K562 (cell line): ENCODE results near the gene TMEM138. TPM values are rescaled to one million over a fixed set of nuclear protein-coding genes. Genes with fewer than 3 reads are reported as not detected.

Experiments used
- BRD4 ChIP-seq: fragments of 200-600 bp; sonication (generic); IDR thresholded peaks from 2 replicates; pipeline ENCODE4 v1.6.1; 2017; ENCODE audit warnings: inconsistent platforms
- CBFA2T2 ChIP-seq: fragments of 450-650 bp; conservative IDR thresholded peaks from 2 replicates; pipeline ENCODE4 v1.6.1; 2017; ENCODE audit warnings: mild to moderate bottlenecking
- CXXC5 ChIP-seq: fragments of 250-450 bp; sonication (Bioruptor Pico); IDR thresholded peaks from 2 replicates; pipeline ENCODE4 v1.8.0; 2022; ENCODE audit warnings: inconsistent platforms, mild to moderate bottlenecking, moderate library complexity
- ELF2 ChIP-seq: fragments of 250-450 bp; sonication (Bioruptor Pico); IDR thresholded peaks from 2 replicates; pipeline ENCODE4 v1.5.0; 2021; ENCODE audit warnings: mild to moderate bottlenecking
- FOXK2 ChIP-seq, 2 experiments: fragments of 450-650 bp; IDR thresholded peaks in 1 of 2; conservative IDR thresholded peaks in 1 of 2; 2 replicates each; pipeline ENCODE4 v1.6.1; 2016; ENCODE audit warnings: low read depth in 2 of 2, mild to moderate bottlenecking in 1 of 2
- GABPB1 ChIP-seq: sonication (generic); formaldehyde crosslinking; IDR thresholded peaks from 2 replicates; pipeline ENCODE4 v1.8.0; 2022; ENCODE audit warnings: mild to moderate bottlenecking, missing genetic modification reagents
- GATAD2A ChIP-seq: fragments of 450-650 bp; IDR thresholded peaks from 2 replicates; pipeline ENCODE4 v1.6.1; 2017
- HDGF ChIP-seq: fragments of 450-650 bp; IDR thresholded peaks from 2 replicates; pipeline ENCODE4 v1.6.1; 2016
- L3MBTL2 ChIP-seq: fragments of 450-650 bp; IDR thresholded peaks from 2 replicates; pipeline ENCODE4 v1.6.1; 2016; ENCODE audit warnings: mild to moderate bottlenecking, moderate library complexity
- LEF1 ChIP-seq: fragments of 450-650 bp; IDR thresholded peaks from 2 replicates; pipeline ENCODE4 v1.6.1; 2016; ENCODE audit warnings: mild to moderate bottlenecking
- PML ChIP-seq: IDR thresholded peaks from 2 replicates; pipeline ENCODE4 v1.6.1; 2012; ENCODE audit warnings: low read length, inconsistent platforms
- POLR2AphosphoS2 ChIP-seq: IDR thresholded peaks from 2 replicates; pipeline ENCODE4 v1.6.1; 2012; ENCODE audit warnings: low read length, improper control_type of control experiment
- POLR2G ChIP-seq: fragments of 200-400 bp; formaldehyde crosslinking; IDR thresholded peaks from 2 replicates; pipeline ENCODE4 v1.6.1; 2017; ENCODE audit warnings: low read depth, mild to moderate bottlenecking, antibody characterized with exemption, low read length, moderate library complexity
- RAD21 ChIP-seq, 2 experiments: fragments of 250-450 bp in 1 of 2; fragments of 450-650 bp in 1 of 2; sonication (Bioruptor Pico) in 1 of 2; formaldehyde crosslinking in 1 of 2; IDR thresholded peaks in 1 of 2; conservative IDR thresholded peaks in 1 of 2; 2 replicates each; pipeline versions ENCODE4 v1.4.0 to v1.8.0; 2020 to 2022; ENCODE audit warnings: mild to moderate bottlenecking in 2 of 2, moderate library complexity in 1 of 2
- TAF9B ChIP-seq: fragments of 450-650 bp; IDR thresholded peaks from 2 replicates; pipeline ENCODE4 v1.6.1; 2018; ENCODE audit warnings: mild to moderate bottlenecking; ENCODE audit not compliant: partially characterized antibody
- TCF3 ChIP-seq: sonication (generic); formaldehyde crosslinking; IDR thresholded peaks from 2 replicates; pipeline ENCODE4 v1.4.0; 2020; ENCODE audit warnings: mild to moderate bottlenecking, missing genetic modification reagents
- XRCC5 ChIP-seq: fragments of 200-400 bp; formaldehyde crosslinking; IDR thresholded peaks from 2 replicates; pipeline ENCODE4 v1.6.1; 2017; ENCODE audit warnings: low read depth, mild to moderate bottlenecking, low read length
- ZBED1 ChIP-seq: IDR thresholded peaks from 2 replicates; pipeline ENCODE4 v1.6.1; 2014
- ZFP36 ChIP-seq: fragments of 150-350 bp; IDR thresholded peaks from 2 replicates; pipeline ENCODE4 v1.6.1; 2018; ENCODE audit warnings: low read length, low read depth; ENCODE audit not compliant: partially characterized antibody
- ZNF121 ChIP-seq: sonication (generic); formaldehyde crosslinking; conservative IDR thresholded peaks from 2 replicates; pipeline ENCODE4 v1.8.0; 2022; ENCODE audit warnings: missing genetic modification reagents
- ZNF644 ChIP-seq: fragments of 200-800 bp; sonication (Bioruptor generic); IDR thresholded peaks from 2 replicates; pipeline ENCODE4 v1.6.1; 2016; ENCODE audit warnings: low read depth, missing genetic modification characterization, missing compliant biosample characterization
- polyA plus RNA-seq, 8 experiments: library from polyadenylated mRNA; depleted of rRNA in 4 of 8; stranded (reverse) in 5 of 8; unstranded in 3 of 8; fragments of >200 nt; fragmentation: Nextera tagmentation in 2 of 8; fragmentation: Illumina TruSeq in 1 of 8; extraction: Ambion mirVana in 2 of 8; extraction: Trizol in 1 of 8; gene quantifications; 2 replicates each; pipeline versions ENCODE4 v1.2.1 to v1.2.3, GENCODE V29; 2011 to 2014; ENCODE audit warnings: inconsistent platforms in 1 of 8, missing spikeins in 1 of 8
- total RNA-seq, 7 experiments: library from RNA; depleted of rRNA in 6 of 7; stranded (reverse); fragments of >200 nt in 6 of 7; fragmentation: Illumina TruSeq in 2 of 7; extraction: Trizol in 2 of 7; gene quantifications; 2 replicates each; pipeline versions ENCODE4 v1.2.1 to v1.2.3, GENCODE V29; 2011 to 2021; ENCODE audit warnings: low replicate concordance in 1 of 7
- TF ChIP-seq, protein P1 (sequence below), 2 experiments: fragments of 450-650 bp in 1 of 2; IDR thresholded peaks; 2 replicates each; pipeline ENCODE4 v1.6.1; 2011 to 2017; ENCODE audit warnings: low read depth in 2 of 2, antibody characterized with exemption in 1 of 2, borderline replicate concordance in 1 of 2, low read length in 1 of 2, mild to moderate bottlenecking in 1 of 2, mixed read lengths in 1 of 2; ENCODE audit not compliant: control insufficient read depth in 1 of 2
- TF ChIP-seq, protein P2 (sequence below): fragments of 450-650 bp; conservative IDR thresholded peaks from 2 replicates; pipeline ENCODE4 v1.6.1; 2016; ENCODE audit warnings: missing genetic modification characterization, low read depth, mild to moderate bottlenecking, missing compliant biosample characterization, moderate library complexity
- TF ChIP-seq, protein P3 (sequence below): fragments of 450-650 bp; IDR thresholded peaks from 2 replicates; pipeline ENCODE4 v1.6.1; 2016; ENCODE audit warnings: antibody characterized with exemption

Gene TMEM138
- total and polyA plus RNA-seq, 9 of the 15 experiments (the other 6 are each of a cell fraction or from before 2014, with no cell fraction given), result 23.2 to 168 (median 63.1) TPM

DNA sequence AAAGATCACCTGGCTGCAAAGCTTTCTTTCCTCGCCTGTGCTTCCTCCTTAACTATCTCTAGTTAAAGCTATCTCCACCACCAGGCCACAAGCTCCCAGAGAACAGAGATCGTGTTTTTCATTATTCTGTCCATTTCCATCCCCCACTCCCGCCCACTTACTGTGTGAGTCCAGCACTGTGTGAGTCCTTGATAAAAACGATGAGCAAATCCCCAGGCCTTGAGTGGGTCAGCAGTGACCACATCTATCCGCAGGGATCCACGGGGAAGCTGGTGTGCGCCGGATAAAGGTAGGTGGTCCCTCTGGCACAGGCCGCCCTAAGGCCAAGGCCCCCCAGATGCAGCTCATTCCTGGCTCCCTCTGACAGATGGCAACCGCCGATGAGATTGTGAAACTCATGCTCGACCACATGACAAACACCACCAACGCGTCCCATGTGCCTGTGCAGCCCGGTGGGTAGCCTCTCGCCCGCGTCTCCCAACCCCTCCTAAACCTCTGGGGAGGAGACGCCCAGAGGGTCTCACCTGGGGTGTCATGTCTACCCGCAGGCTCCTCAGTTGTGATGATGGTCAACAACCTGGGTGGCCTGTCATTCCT is 19.9 kb upstream of the TMEM138 start (continued):
- TF ChIP-seq L3MBTL2 (peak; percentile 64; the same call in 1 of the 2 replicates), PML (peak; percentile 92), ZNF121 (no peak), POLR2AphosphoS2 (no peak), ELF2 (no peak), CXXC5 (CRISPR knock-in tag) (peak; percentile 52; the same call in 1 of the 2 replicates), CBFA2T2 (peak; percentile 98), FOXK2 (conservative IDR thresholded peaks at IDR 0.05 in 1 of 2, IDR thresholded peaks at IDR 0.05 in 1 of 2; ENCODE audit: low read depth in 2 of 2) (0 out of 4 replicates have a peak, but pooled peaks of 1 of the 2 experiments have one; percentile 34), ZFP36 (no peak), ZBED1 (peak; percentile 82; the same call in 1 of the 2 replicates), LEF1 (peak; percentile 85), BRD4 (no peak), TAF9B (peak; percentile 31), TCF3 (CRISPR knock-in tag) (peak; percentile 97), POLR2G (peak; percentile 31; the same call in 1 of the 2 replicates), RAD21 (CRISPR knock-in tag; conservative IDR thresholded peaks at IDR 0.05 in 1 of 2, IDR thresholded peaks at IDR 0.05 in 1 of 2) (no peak), HDGF (0 out of 2 replicates have a peak, but pooled peaks have one; percentile 47), XRCC5 (no peak), GABPB1 (CRISPR knock-in tag) (0 out of 2 replicates have a peak, but pooled peaks have one; percentile 28), GATAD2A (peak; percentile 95), ZNF644 (tag) (no peak)
- TF ChIP-seq, protein P1, sequence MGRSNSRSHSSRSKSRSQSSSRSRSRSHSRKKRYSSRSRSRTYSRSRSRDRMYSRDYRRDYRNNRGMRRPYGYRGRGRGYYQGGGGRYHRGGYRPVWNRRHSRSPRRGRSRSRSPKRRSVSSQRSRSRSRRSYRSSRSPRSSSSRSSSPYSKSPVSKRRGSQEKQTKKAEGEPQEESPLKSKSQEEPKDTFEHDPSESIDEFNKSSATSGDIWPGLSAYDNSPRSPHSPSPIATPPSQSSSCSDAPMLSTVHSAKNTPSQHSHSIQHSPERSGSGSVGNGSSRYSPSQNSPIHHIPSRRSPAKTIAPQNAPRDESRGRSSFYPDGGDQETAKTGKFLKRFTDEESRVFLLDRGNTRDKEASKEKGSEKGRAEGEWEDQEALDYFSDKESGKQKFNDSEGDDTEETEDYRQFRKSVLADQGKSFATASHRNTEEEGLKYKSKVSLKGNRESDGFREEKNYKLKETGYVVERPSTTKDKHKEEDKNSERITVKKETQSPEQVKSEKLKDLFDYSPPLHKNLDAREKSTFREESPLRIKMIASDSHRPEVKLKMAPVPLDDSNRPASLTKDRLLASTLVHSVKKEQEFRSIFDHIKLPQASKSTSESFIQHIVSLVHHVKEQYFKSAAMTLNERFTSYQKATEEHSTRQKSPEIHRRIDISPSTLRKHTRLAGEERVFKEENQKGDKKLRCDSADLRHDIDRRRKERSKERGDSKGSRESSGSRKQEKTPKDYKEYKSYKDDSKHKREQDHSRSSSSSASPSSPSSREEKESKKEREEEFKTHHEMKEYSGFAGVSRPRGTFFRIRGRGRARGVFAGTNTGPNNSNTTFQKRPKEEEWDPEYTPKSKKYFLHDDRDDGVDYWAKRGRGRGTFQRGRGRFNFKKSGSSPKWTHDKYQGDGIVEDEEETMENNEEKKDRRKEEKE (IDR thresholded peaks at IDR 0.05; ENCODE audit: borderline replicate concordance in 1 of 2, control insufficient read depth in 1 of 2, low read depth in 2 of 2, low read length in 1 of 2), result 0 out of 4 replicates have a peak, but pooled peaks of 1 of the 2 experiments have one; percentile 56
- TF ChIP-seq, protein P2, sequence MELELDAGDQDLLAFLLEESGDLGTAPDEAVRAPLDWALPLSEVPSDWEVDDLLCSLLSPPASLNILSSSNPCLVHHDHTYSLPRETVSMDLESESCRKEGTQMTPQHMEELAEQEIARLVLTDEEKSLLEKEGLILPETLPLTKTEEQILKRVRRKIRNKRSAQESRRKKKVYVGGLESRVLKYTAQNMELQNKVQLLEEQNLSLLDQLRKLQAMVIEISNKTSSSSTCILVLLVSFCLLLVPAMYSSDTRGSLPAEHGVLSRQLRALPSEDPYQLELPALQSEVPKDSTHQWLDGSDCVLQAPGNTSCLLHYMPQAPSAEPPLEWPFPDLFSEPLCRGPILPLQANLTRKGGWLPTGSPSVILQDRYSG (tag), result peak; percentile 77; the same call in 1 of the 2 replicates
- TF ChIP-seq, protein P3, sequence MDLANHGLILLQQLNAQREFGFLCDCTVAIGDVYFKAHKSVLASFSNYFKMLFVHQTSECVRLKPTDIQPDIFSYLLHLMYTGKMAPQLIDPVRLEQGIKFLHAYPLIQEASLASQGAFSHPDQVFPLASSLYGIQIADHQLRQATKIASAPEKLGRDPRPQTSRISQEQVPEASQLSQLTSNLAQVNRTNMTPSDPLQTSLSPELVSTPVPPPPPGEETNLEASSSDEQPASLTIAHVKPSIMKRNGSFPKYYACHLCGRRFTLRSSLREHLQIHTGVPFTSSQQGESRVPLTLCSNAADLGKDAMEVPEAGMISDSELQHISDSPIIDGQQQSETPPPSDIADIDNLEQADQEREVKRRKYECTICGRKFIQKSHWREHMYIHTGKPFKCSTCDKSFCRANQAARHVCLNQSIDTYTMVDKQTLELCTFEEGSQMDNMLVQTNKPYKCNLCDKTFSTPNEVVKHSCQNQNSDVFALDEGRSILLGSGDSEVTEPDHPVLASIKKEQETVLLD, result peak; percentile 88
